HCT116 (cell line): ENCODE measurements around the gene FSIP2. TPM values are rescaled to one million over a fixed set of nuclear protein-coding genes. Genes with fewer than 3 reads are reported as not detected.

ENCODE experiments used
- ATAC-seq: fragments of 200-7000 bp; cut with Tn5 transposase; 2 replicates; pipeline ENCODE4 v1.9.1; 2020; ENCODE audit warnings: mild to moderate bottlenecking, moderate library complexity
- BruUV-seq: library from RNA; stranded (reverse); fragments of 400-500 nt; replicated peaks from 2 replicates; lab custom pipeline; 2021; lab: Mats Ljungman, UMichigan
- CTCF ChIA-PET: fragments of 300-600 bp; sonication (Branson Sonifier 250); formaldehyde crosslinking; loops from one replicate; lab custom pipeline; 2021; ENCODE audit warnings: antibody characterized with exemption; lab: Charles Lee
- POLR2A ChIA-PET: fragments of 300-600, 350-600 bp; sonication (Branson Sonifier 250); formaldehyde crosslinking; loops from one replicate; lab custom pipeline; 2021; ENCODE audit warnings: antibody characterized with exemption; lab: Charles Lee
- RAD21 ChIA-PET, 2 experiments: fragments of 300-600 bp; sonication (Branson Sonifier 250); formaldehyde crosslinking; loops; one replicate each; lab custom pipeline; 2023; ENCODE audit warnings: low total read pairs in 2 of 2; ENCODE audit not compliant: uncharacterized antibody in 2 of 2, unreplicated experiment in 2 of 2, low non-redundant PET in 1 of 2; lab: Charles Lee
- DNase-seq: peaks from one replicate; pipeline ENCODE4 v3.0.0-alpha.2; 2010; ENCODE audit warnings: low read depth, low spot score
- H2AFZ ChIP-seq: fragments of 200-600 bp; shearing (Covaris generic), sonication (generic); 2 replicates; pipeline ENCODE4 v1.6.1; 2017; ENCODE audit warnings: low read depth, mixed run types, mixed read lengths, antibody characterized with exemption, low read length; ENCODE audit not compliant: poor library complexity, severe bottlenecking
- H3K27ac ChIP-seq: 2 replicates; pipeline ENCODE4 v1.5.1; 2012; ENCODE audit warnings: low read depth, low read length
- H3K27me3 ChIP-seq: fragments of 200-600 bp; sonication (generic); 2 replicates; pipeline ENCODE4 v1.6.1; 2016; ENCODE audit warnings: mixed run types, low read length, mixed read lengths; ENCODE audit not compliant: insufficient read depth
- H3K36me3 ChIP-seq, 2 experiments: fragments of 200-500 bp in 1 of 2; fragments of 200-600 bp in 1 of 2; sonication (Bioruptor generic) in 1 of 2; sonication (generic) in 1 of 2; 2 replicates each; pipeline versions ENCODE4 v1.5.1 to v1.6.1; 2014 to 2016; ENCODE audit warnings: low read length in 2 of 2, inconsistent platforms in 1 of 2, mixed read lengths in 1 of 2, mixed run types in 1 of 2; ENCODE audit not compliant: insufficient read depth in 2 of 2, control insufficient read depth in 1 of 2
- H3K4me1 ChIP-seq, 2 experiments: fragments of 200-600 bp in 1 of 2; sonication (generic) in 1 of 2; 2 replicates each; pipeline versions ENCODE4 v1.5.1 to v1.6.1; 2012 to 2017; ENCODE audit warnings: low read length in 2 of 2, inconsistent platforms in 1 of 2, mild to moderate bottlenecking in 1 of 2, mixed read lengths in 1 of 2, mixed run types in 1 of 2, moderate library complexity in 1 of 2; ENCODE audit not compliant: insufficient read depth in 2 of 2, control insufficient read depth in 1 of 2
- H3K4me2 ChIP-seq: fragments of 200-600 bp; sonication (generic); 2 replicates; pipeline ENCODE4 v1.6.1; 2017; ENCODE audit warnings: mixed run types, low read length, mixed read lengths
- H3K4me3 ChIP-seq, 2 experiments: fragments of 200-600 bp in 1 of 2; sonication (generic) in 1 of 2; replicated peaks in 1 of 2; 2 replicates each; pipeline ENCODE4 v1.5.1; 2011 to 2016; ENCODE audit warnings: low read length in 2 of 2, control low read depth in 1 of 2, low read depth in 1 of 2, mild to moderate bottlenecking in 1 of 2, mixed read lengths in 1 of 2, mixed run types in 1 of 2
- H3K79me2 ChIP-seq: fragments of 200-600 bp; sonication (generic); 2 replicates; pipeline ENCODE4 v1.6.1; 2017; ENCODE audit warnings: mild to moderate bottlenecking, mixed run types, low read length, moderate library complexity, mixed read lengths; ENCODE audit not compliant: insufficient read depth
- H3K9ac ChIP-seq: fragments of 200-600 bp; sonication (generic); 2 replicates; pipeline ENCODE4 v1.6.1; 2016; ENCODE audit warnings: low read length, mixed read lengths
- H3K9me2 ChIP-seq: fragments of 200-600 bp; sonication (generic), shearing (Covaris generic); 2 replicates; pipeline ENCODE4 v1.6.1; 2017; ENCODE audit warnings: mixed run types, mild to moderate bottlenecking, moderate library complexity; ENCODE audit not compliant: insufficient read depth
- H3K9me3 ChIP-seq, 2 experiments: fragments of 200-500 bp in 1 of 2; fragments of 200-600 bp in 1 of 2; sonication (Bioruptor generic) in 1 of 2; sonication (generic) in 1 of 2; 2 replicates each; pipeline ENCODE4 v1.6.1; 2014 to 2017; ENCODE audit warnings: low read length in 2 of 2, mixed read lengths in 2 of 2, inconsistent platforms in 1 of 2, low read depth in 1 of 2, mild to moderate bottlenecking in 1 of 2, mixed run types in 1 of 2, moderate library complexity in 1 of 2; ENCODE audit not compliant: control insufficient read depth in 1 of 2, insufficient read depth in 1 of 2
- H4K20me1 ChIP-seq: fragments of 200-600 bp; sonication (generic), shearing (Covaris generic); 2 replicates; pipeline ENCODE4 v1.6.1; 2017; ENCODE audit warnings: mixed run types, mild to moderate bottlenecking, moderate library complexity; ENCODE audit not compliant: insufficient read depth
- CEBPB ChIP-seq: IDR thresholded peaks from 2 replicates; pipeline ENCODE4 v1.6.1; 2012; ENCODE audit warnings: low read depth
- CTCF ChIP-seq, 3 experiments: fragments of 200-600 bp in 1 of 3; sonication (generic) in 1 of 3; IDR thresholded peaks in 2 of 3; conservative IDR thresholded peaks in 1 of 3; 2 replicates each; pipeline ENCODE4 v1.5.1; 2012 to 2017; ENCODE audit warnings: low read depth in 2 of 3, low read length in 2 of 3, antibody characterized with exemption in 1 of 3, borderline replicate concordance in 1 of 3, control low read depth in 1 of 3, mild to moderate bottlenecking in 1 of 3, mixed read lengths in 1 of 3, mixed run types in 1 of 3, moderate library complexity in 1 of 3; ENCODE audit not compliant: insufficient read depth in 1 of 3
- ELF1 ChIP-seq: IDR thresholded peaks from 2 replicates; pipeline ENCODE4 v1.6.1; 2012; ENCODE audit warnings: low read depth, borderline replicate concordance
- EZH2 ChIP-seq: fragments of 200-600 bp; sonication (generic); IDR thresholded peaks from 2 replicates; pipeline ENCODE4 v1.6.1; 2017; ENCODE audit warnings: antibody characterized with exemption, mixed run types
- JUND ChIP-seq: IDR thresholded peaks from 2 replicates; pipeline ENCODE4 v1.6.1; 2012
- MAX ChIP-seq: IDR thresholded peaks from 2 replicates; pipeline ENCODE4 v1.6.1; 2012
- POLR2A ChIP-seq: IDR thresholded peaks from 2 replicates; pipeline ENCODE4 v1.7.0; 2011; ENCODE audit warnings: borderline replicate concordance; ENCODE audit not compliant: insufficient read depth, insufficient read length; ENCODE audit errors: extremely low read depth
- POLR2AphosphoS5 ChIP-seq: IDR thresholded peaks from 2 replicates; pipeline ENCODE4 v1.6.1; 2011; ENCODE audit warnings: mild to moderate bottlenecking, low read depth, low read length, moderate library complexity
- RAD21 ChIP-seq: IDR thresholded peaks from 2 replicates; pipeline ENCODE4 v1.6.1; 2012; ENCODE audit warnings: low read depth, mild to moderate bottlenecking
- REST ChIP-seq: IDR thresholded peaks from 2 replicates; pipeline ENCODE4 v1.6.1; 2012; ENCODE audit warnings: low read depth
- SIN3A ChIP-seq: IDR thresholded peaks from 2 replicates; pipeline ENCODE4 v1.6.1; 2012; ENCODE audit warnings: low read depth
- SP1 ChIP-seq: IDR thresholded peaks from 2 replicates; pipeline ENCODE4 v1.6.1; 2012; ENCODE audit warnings: low read depth
- SRF ChIP-seq: IDR thresholded peaks from 2 replicates; pipeline ENCODE4 v1.6.1; 2012; ENCODE audit warnings: low read depth
- TCF7L2 ChIP-seq: IDR thresholded peaks from 2 replicates; pipeline ENCODE4 v1.7.0; 2011; ENCODE audit warnings: borderline replicate concordance, inconsistent platforms; ENCODE audit not compliant: insufficient read depth, insufficient read length; ENCODE audit errors: extremely low read depth
- YY1 ChIP-seq: IDR thresholded peaks from 2 replicates; pipeline ENCODE4 v1.6.1; 2011; ENCODE audit warnings: low read length, low read depth, moderate library complexity, mild to moderate bottlenecking; ENCODE audit not compliant: insufficient replicate concordance; ENCODE audit errors: extremely low read depth
- ZNF274 ChIP-seq: fragments of 200-500 bp; sonication (Bioruptor generic); IDR thresholded peaks from 2 replicates; pipeline ENCODE4 v1.6.1; 2014; ENCODE audit warnings: mild to moderate bottlenecking, low read depth, low read length, inconsistent platforms
- intact Hi-C: fragments of 100-400 bp; cut with micrococcal nuclease; formaldehyde crosslinking; loops from 2 replicates; pipeline ENCODE4 v1.10.0; 2022
- total RNA-seq: library from RNA; stranded (reverse); gene quantifications from one replicate; pipeline ENCODE4 v1.2.1, GENCODE V29; 2021; ENCODE audit not compliant: unreplicated experiment

The FSIP2 gene
- total RNA-seq, 1 experiment from 2014 or later = not detected

GRCh38 chr2:185790361-185790760 is 51.8 kb downstream of the FSIP2 start:
- ATAC-seq = no peak
- RAD21 ChIA-PET = no interaction called here
- BruUV-seq = no TSS peak

More at GRCh38 chr2:185790361-185790760, 51.8 kb downstream of the FSIP2 start:
- Histone ChIP-seq H3K4me3 (no peak overlapping the region), H3K27me3 (no peaks in the 10 kb centered on the region), H3K27ac (no peak overlapping the region), H3K9me2 (no peaks in the 10 kb centered on the region), H2AFZ (no peak overlapping the region), H3K9me3 (no peaks in the 10 kb centered on the region), H3K36me3 (no peaks in the 10 kb centered on the region), H3K4me2 (no peak overlapping the region), H3K79me2 (no peaks in the 10 kb centered on the region), H4K20me1 (no peaks in the 10 kb centered on the region), H3K4me1 (no peaks in the 10 kb centered on the region), H3K9ac (no peak overlapping the region)
- POLR2A ChIA-PET = no interaction called here
- no peak for DNase-seq
- TF ChIP-seq SIN3A = no peak
- TF ChIP-seq TCF7L2 = no peak
- TF ChIP-seq POLR2A = no peak
- TF ChIP-seq MAX = no peak
- no peak for TF ChIP-seq ELF1
- no peak for TF ChIP-seq SP1
- TF ChIP-seq REST = no peak
- no peak for TF ChIP-seq RAD21
- no peak for TF ChIP-seq EZH2
- no peak for TF ChIP-seq YY1
- no peak for TF ChIP-seq JUND
- no peak for TF ChIP-seq ZNF274
- TF ChIP-seq CTCF (IDR thresholded peaks at IDR 0.05 in 2 of 3, conservative IDR thresholded peaks at IDR 0.05 in 1 of 3; ENCODE audit: borderline replicate concordance in 1 of 3, insufficient read depth in 1 of 3, low read depth in 2 of 3, low read length in 2 of 3) = no peak
- no peak for TF ChIP-seq POLR2AphosphoS5
- TF ChIP-seq CEBPB = no peak
- TF ChIP-seq SRF = no peak
- CTCF ChIA-PET = no interaction called here
- intact Hi-C loops = no loop called here
